ENCODE results near the gene MDM4. TPM values are rescaled to one million over a fixed set of nuclear protein-coding genes. Genes with fewer than 3 reads are reported as not detected.

The MDM4 gene
- total RNA-seq = 169 TPM

GRCh38 chr1:204516180-204516879 lies at the start of gene MDM4:
Gene MDM4, plus strand, starts transcription at chr1:204516406. Its CDS starts 9,113 bp downstream, at chr1:204525519.
- no peaks in the 10 kb centered on the region for H3K9me3 ChIP-seq (ENCODE audit: low read depth, low read length)

GRCh38 chr1:204466416-204467405 lies 49.5 kb upstream of the MDM4 start:
- no peaks in the 10 kb centered on the region for H3K9me3 ChIP-seq (ENCODE audit: low read depth, low read length)
- H3K27me3 ChIP-seq (ENCODE audit: insufficient read depth, low read length) = no peaks in the 10 kb centered on the region
- no peak overlapping the region for H3K4me3 ChIP-seq (ENCODE audit: low read length)
- H3K4me1 ChIP-seq (ENCODE audit: insufficient read depth, low read length) = peaks cover 49% of the 10 kb centered on the region

More at GRCh38 chr1:204516180-204516879, at the start of gene MDM4:
- H3K27me3 ChIP-seq (ENCODE audit: insufficient read depth, low read length) = no peaks in the 10 kb centered on the region
- peaks cover 91% of the 10 kb centered on the region for H3K4me1 ChIP-seq (ENCODE audit: insufficient read depth, low read length)
- peak within 1 kb of the TSS; percentile 82 for H3K4me3 ChIP-seq (ENCODE audit: low read length)

GRCh38 chr1:204468206-204468605 lies 48.0 kb upstream of the MDM4 start:
- no peak overlapping the region for H3K4me3 ChIP-seq (ENCODE audit: low read length)
- no peaks in the 10 kb centered on the region for H3K27me3 ChIP-seq (ENCODE audit: insufficient read depth, low read length)
- no peaks in the 10 kb centered on the region for H3K9me3 ChIP-seq (ENCODE audit: low read depth, low read length)
- peaks cover 37% of the 10 kb centered on the region for H3K4me1 ChIP-seq (ENCODE audit: insufficient read depth, low read length)

GRCh38 chr1:204468766-204469302 lies 47.4 kb upstream of the MDM4 start:
- no peak overlapping the region for H3K4me3 ChIP-seq (ENCODE audit: low read length)
- no peaks in the 10 kb centered on the region for H3K9me3 ChIP-seq (ENCODE audit: low read depth, low read length)
- H3K4me1 ChIP-seq (ENCODE audit: insufficient read depth, low read length) = peaks cover 34% of the 10 kb centered on the region
- no peaks in the 10 kb centered on the region for H3K27me3 ChIP-seq (ENCODE audit: insufficient read depth, low read length)

- H3K4me1 ChIP-seq (ENCODE audit: insufficient read depth, low read length) = peaks cover 30% of the 10 kb centered on the region
Observed at GRCh38 chr1:204469304-204469703, 46.9 kb upstream of the MDM4 start.

GRCh38 chr1:204471687-204472086 lies 44.5 kb upstream of the MDM4 start:
- no peak overlapping the region for H3K4me3 ChIP-seq (ENCODE audit: low read length)
- H3K27me3 ChIP-seq (ENCODE audit: insufficient read depth, low read length) = no peaks in the 10 kb centered on the region
- no peaks in the 10 kb centered on the region for H3K9me3 ChIP-seq (ENCODE audit: low read depth, low read length)
- peaks cover 21% of the 10 kb centered on the region for H3K4me1 ChIP-seq (ENCODE audit: insufficient read depth, low read length)

More at GRCh38 chr1:204469304-204469703, 46.9 kb upstream of the MDM4 start:
- Histone ChIP-seq H3K27me3 (ENCODE audit: insufficient read depth, low read length) (no peaks in the 10 kb centered on the region), H3K4me3 (ENCODE audit: low read length) (no peak overlapping the region), H3K9me3 (ENCODE audit: low read depth, low read length) (no peaks in the 10 kb centered on the region)

- Histone ChIP-seq H3K27me3 (ENCODE audit: insufficient read depth, low read length) (no peaks in the 10 kb centered on the region), H3K4me3 (ENCODE audit: low read length) (no peak overlapping the region), H3K9me3 (ENCODE audit: low read depth, low read length) (no peaks in the 10 kb centered on the region), H3K4me1 (ENCODE audit: insufficient read depth, low read length) (peaks cover 22% of the 10 kb centered on the region)
Observed at GRCh38 chr1:204472660-204473059, 43.5 kb upstream of the MDM4 start.

GRCh38 chr1:204473400-204473965 lies 42.7 kb upstream of the MDM4 start:
- H3K4me3 ChIP-seq (ENCODE audit: low read length) = no peak overlapping the region
- H3K4me1 ChIP-seq (ENCODE audit: insufficient read depth, low read length) = peaks cover 30% of the 10 kb centered on the region
- no peaks in the 10 kb centered on the region for H3K27me3 ChIP-seq (ENCODE audit: insufficient read depth, low read length)
- no peaks in the 10 kb centered on the region for H3K9me3 ChIP-seq (ENCODE audit: low read depth, low read length)

GRCh38 chr1:204475656-204476432 lies 40.4 kb upstream of the MDM4 start:
- Histone ChIP-seq H3K27me3 (ENCODE audit: insufficient read depth, low read length) (no peaks in the 10 kb centered on the region), H3K4me1 (ENCODE audit: insufficient read depth, low read length) (peaks cover 53% of the 10 kb centered on the region), H3K9me3 (ENCODE audit: low read depth, low read length) (no peaks in the 10 kb centered on the region), H3K4me3 (ENCODE audit: low read length) (no peak overlapping the region)

GRCh38 chr1:204476563-204476962 lies 39.6 kb upstream of the MDM4 start:
- Histone ChIP-seq H3K4me3 (ENCODE audit: low read length) (no peak overlapping the region), H3K27me3 (ENCODE audit: insufficient read depth, low read length) (no peaks in the 10 kb centered on the region), H3K4me1 (ENCODE audit: insufficient read depth, low read length) (peaks cover 60% of the 10 kb centered on the region), H3K9me3 (ENCODE audit: low read depth, low read length) (no peaks in the 10 kb centered on the region)

GRCh38 chr1:204477036-204477740 lies 39.0 kb upstream of the MDM4 start:
- Histone ChIP-seq H3K4me1 (ENCODE audit: insufficient read depth, low read length) (peaks cover 67% of the 10 kb centered on the region), H3K4me3 (ENCODE audit: low read length) (no peak overlapping the region), H3K9me3 (ENCODE audit: low read depth, low read length) (no peaks in the 10 kb centered on the region), H3K27me3 (ENCODE audit: insufficient read depth, low read length) (no peaks in the 10 kb centered on the region)

- peaks cover 76% of the 10 kb centered on the region for H3K4me1 ChIP-seq (ENCODE audit: insufficient read depth, low read length)
- no peaks in the 10 kb centered on the region for H3K27me3 ChIP-seq (ENCODE audit: insufficient read depth, low read length)
- no peak overlapping the region for H3K4me3 ChIP-seq (ENCODE audit: low read length)
Observed at GRCh38 chr1:204478172-204478899, 37.9 kb upstream of the MDM4 start.

GRCh38 chr1:204478921-204479320 lies 37.3 kb upstream of the MDM4 start:
- H3K4me1 ChIP-seq (ENCODE audit: insufficient read depth, low read length) = peaks cover 82% of the 10 kb centered on the region
- no peak overlapping the region for H3K4me3 ChIP-seq (ENCODE audit: low read length)
- no peaks in the 10 kb centered on the region for H3K9me3 ChIP-seq (ENCODE audit: low read depth, low read length)
- no peaks in the 10 kb centered on the region for H3K27me3 ChIP-seq (ENCODE audit: insufficient read depth, low read length)

More at GRCh38 chr1:204478172-204478899, 37.9 kb upstream of the MDM4 start:
- no peaks in the 10 kb centered on the region for H3K9me3 ChIP-seq (ENCODE audit: low read depth, low read length)

Data from mononuclear cell (primary cell).